Left colon (tissue), 2 donors: ENCODE results near the gene MANBA. TPM values are rescaled to one million over a fixed set of nuclear protein-coding genes. Genes with fewer than 3 reads are reported as not detected.
"Not testable (repeated sequence)": the region's sequence is repeated elsewhere in the genome, so short reads cannot be mapped to it uniquely, and the experiment has no call there.

Experiments
- ATAC-seq: fragments of 200-7000 bp; cut with Tn5 transposase; one replicate; pipeline ENCODE4 v1.9.1; 2020; ENCODE audit warnings: mild to moderate bottlenecking, moderate library complexity
- DNase-seq, 2 donors: peaks; one replicate each; pipeline ENCODE4 v3.0.0-alpha.2; 2020
- intact Hi-C, 2 donors: fragments of 100-400 bp; cut with DNase I in 1 of 2; cut with micrococcal nuclease in 1 of 2; formaldehyde crosslinking; loops; one replicate each; pipeline versions ENCODE4 v1.11.2 to v1.14.0; 2022; cut with DNase I, micrococcal nuclease
- total RNA-seq, 2 donors: library from RNA; stranded (reverse); fragmentation: NEBNext Ultra II Directional; extraction: Animal tissue kit (Norgen Biotek cat#: 25700); gene quantifications; one replicate each; pipeline ENCODE4 v1.2.1, GENCODE V29; 2021
- donor health status: DM: no; HTN: no; CAD: no.
- donor health status: DM: yes; HTN: yes; CAD: no.

Gene MANBA
- total RNA-seq, 2 donors from 2014 or later: 15.8 to 21.1 TPM

- no peak for ATAC-seq
- intact Hi-C loops: no loop called here
- DNase-seq: no peak
These were observed 122.1 kb downstream of the MANBA start for GRCh38 chr4:102638621-102639020.

- DNase-seq (no peak), ATAC-seq (peak; percentile 53)
- intact Hi-C loops: no loop called here
These were observed 123.4 kb downstream of the MANBA start for GRCh38 chr4:102637391-102637790.

- intact Hi-C loops: no loop called here
- DNase-seq (no peak), ATAC-seq (no peak)
These were observed 127.7 kb downstream of the MANBA start for GRCh38 chr4:102633100-102633499.

GRCh38 chr4:102632241-102633065, 128.3 kb downstream of the MANBA start:
- intact Hi-C loops: no loop called here
- DNase-seq: no peak

GRCh38 chr4:102631616-102632015, 129.2 kb downstream of the MANBA start:
- intact Hi-C loops: no loop called here
- ATAC-seq: no peak

More at GRCh38 chr4:102632241-102633065, 128.3 kb downstream of the MANBA start:
- ATAC-seq: no peak

GRCh38 chr4:102629673-102630072, 131.1 kb downstream of the MANBA start:
- ATAC-seq: no peak
- no peak for DNase-seq
- intact Hi-C loops: loop anchor here (10.0 kb wide), 2 partner anchors 385 to 475 kb away; partner anchors contain the start of gene SLC9B1 (in 1 of the 2)

More at GRCh38 chr4:102631616-102632015, 129.2 kb downstream of the MANBA start:
- DNase-seq: no peak

GRCh38 chr4:102627831-102628523, 132.8 kb downstream of the MANBA start:
- DNase-seq: no peak
- no peak for ATAC-seq
- intact Hi-C loops: loop anchor here (10.0 kb wide), 2 partner anchors 387 to 477 kb away; partner anchors contain the start of gene SLC9B1 (in 1 of the 2)

- DNase-seq (peak in 1 of 2 donors; percentile 30), ATAC-seq (peak; percentile 35)
These were observed 135.4 kb downstream of the MANBA start for GRCh38 chr4:102625232-102625930.

GRCh38 chr4:102624505-102624904, 136.3 kb downstream of the MANBA start:
- intact Hi-C loops: loop anchor here (5.0 to 10.0 kb wide), 3 partner anchors 388 to 480 kb away; partner anchors contain the start of gene SLC9B1 (in 1 of the 2)
- ATAC-seq (no peak), DNase-seq (no peak)

More at GRCh38 chr4:102625232-102625930, 135.4 kb downstream of the MANBA start:
- intact Hi-C loops: loop anchor here (10.0 kb wide), 2 partner anchors 389 to 479 kb away; partner anchors contain the start of gene SLC9B1 (in 1 of the 2)

- intact Hi-C loops: loop anchor here (5.0 to 10.0 kb wide), 3 partner anchors 389 to 481 kb away; partner anchors contain the start of gene SLC9B1 (in 1 of the 2)
- DNase-seq (no peak), ATAC-seq (no peak)
These were observed 137.1 kb downstream of the MANBA start for GRCh38 chr4:102623622-102624021.

- DNase-seq (peak; percentile 31 to 55), ATAC-seq (peak; percentile 93)
These were observed 139.9 kb downstream of the MANBA start for GRCh38 chr4:102620697-102621497.

GRCh38 chr4:102619776-102620631, 140.8 kb downstream of the MANBA start:
- DNase-seq: not testable (repeated sequence)

More at GRCh38 chr4:102620697-102621497, 139.9 kb downstream of the MANBA start:
- intact Hi-C loops: loop anchor here (5.0 to 10.0 kb wide), 3 partner anchors 391 to 484 kb away; partner anchors contain the start of gene SLC9B1 (in 1 of the 2)

GRCh38 chr4:102619021-102619420, 141.7 kb downstream of the MANBA start:
- DNase-seq, ATAC-seq: not testable (repeated sequence)
- intact Hi-C loops: loop anchor here in 1 of 2 donors (10.0 kb wide), 1 partner anchor 164 kb away; no protein-coding TSS in a partner anchor

More at GRCh38 chr4:102619776-102620631, 140.8 kb downstream of the MANBA start:
- intact Hi-C loops: loop anchor here (5.0 to 10.0 kb wide), 4 partner anchors 165 to 485 kb away; partner anchors contain the start of gene SLC9B1 (in 1 of the 2)
- peak; percentile 2 for ATAC-seq

- no peak for ATAC-seq
- intact Hi-C loops: loop anchor here in 1 of 2 donors (10.0 kb wide), 1 partner anchor 162 kb away; no protein-coding TSS in a partner anchor
- no peak for DNase-seq
These were observed 144.1 kb downstream of the MANBA start for GRCh38 chr4:102616636-102617035.

GRCh38 chr4:102614801-102615200, 146.0 kb downstream of the MANBA start:
- intact Hi-C loops: loop anchor here in 1 of 2 donors (10.0 kb wide), 1 partner anchor 160 kb away; no protein-coding TSS in a partner anchor
- DNase-seq (no peak), ATAC-seq (no peak)

- DNase-seq: peak in 1 of 2 donors; percentile 41
- peak; percentile 75 for ATAC-seq
- intact Hi-C loops: loop anchor here in 1 of 2 donors (10.0 kb wide), 1 partner anchor 158 kb away; no protein-coding TSS in a partner anchor
These were observed 147.9 kb downstream of the MANBA start for GRCh38 chr4:102612824-102613366.
